Neural progenitor cell (in vitro differentiated cells): Measurements from ENCODE around the gene SUPT7L. TPM values are rescaled to one million over a fixed set of nuclear protein-coding genes. Genes with fewer than 3 reads are reported as not detected.

Source experiments
- DNase-seq: peaks from one replicate; pipeline ENCODE4 v3.0.0-alpha.2; 2016; ENCODE audit warnings: low spot score
- H2AFZ ChIP-seq: fragments of 200-600 bp; sonication (generic); replicated peaks from 2 replicates; pipeline ENCODE4 v1.6.1; 2016; ENCODE audit warnings: antibody characterized with exemption
- H3F3A ChIP-seq: fragments of 200-600 bp; sonication (generic); 2 replicates; pipeline ENCODE4 v1.6.1; 2016; ENCODE audit warnings: antibody characterized with exemption, low read depth
- H3K27ac ChIP-seq: fragments of 200-600 bp; sonication (generic); 2 replicates; pipeline ENCODE4 v1.5.1; 2016; ENCODE audit warnings: mild to moderate bottlenecking
- H3K27me3 ChIP-seq: fragments of 200-600 bp; sonication (generic); 2 replicates; pipeline ENCODE4 v1.6.1; 2016; ENCODE audit warnings: mild to moderate bottlenecking, moderate library complexity
- H3K36me3 ChIP-seq: fragments of 200-600 bp; sonication (generic); 2 replicates; pipeline ENCODE4 v1.5.1; 2016
- H3K4me1 ChIP-seq: fragments of 200-600 bp; sonication (generic); 2 replicates; pipeline ENCODE4 v1.6.1; 2016; ENCODE audit warnings: mixed run types
- H3K4me2 ChIP-seq: fragments of 200-600 bp; sonication (generic); 2 replicates; pipeline ENCODE4 v1.6.1; 2016
- H3K4me3 ChIP-seq: fragments of 200-600 bp; sonication (generic); 2 replicates; pipeline ENCODE4 v1.5.1; 2016
- H3K79me2 ChIP-seq: fragments of 200-600 bp; sonication (generic); 2 replicates; pipeline ENCODE4 v1.6.1; 2016; ENCODE audit warnings: low read depth
- H3K9ac ChIP-seq: fragments of 200-600 bp; sonication (generic); 2 replicates; pipeline ENCODE4 v1.6.1; 2016
- H3K9me3 ChIP-seq: fragments of 200-600 bp; sonication (generic); 2 replicates; pipeline ENCODE4 v1.5.1; 2016; ENCODE audit warnings: low read depth
- H4K20me1 ChIP-seq: fragments of 200-600 bp; sonication (generic); 2 replicates; pipeline ENCODE4 v1.6.1; 2016; ENCODE audit warnings: low read depth
- H3K27ac Mint-ChIP-seq: 3 replicates; pipeline ENCODE4 v1.8.0; 2021; ENCODE audit warnings: mixed read lengths
- H3K27me3 Mint-ChIP-seq: 2 replicates; pipeline ENCODE4 v1.8.0; 2022; ENCODE audit warnings: low read depth, mild to moderate bottlenecking, inconsistent platforms, moderate library complexity, mixed read lengths; ENCODE audit not compliant: insufficient read depth
- H3K36me3 Mint-ChIP-seq: 3 replicates; pipeline ENCODE4 v1.8.0; 2021; ENCODE audit warnings: mixed read lengths
- H3K4me1 Mint-ChIP-seq: 3 replicates; pipeline ENCODE4 v1.8.0; 2021; ENCODE audit warnings: mixed read lengths
- H3K4me3 Mint-ChIP-seq: 3 replicates; pipeline ENCODE4 v1.8.0; 2021; ENCODE audit warnings: mild to moderate bottlenecking, moderate library complexity, mixed read lengths
- H3K9me3 Mint-ChIP-seq: 3 replicates; pipeline ENCODE4 v1.8.0; 2020; ENCODE audit warnings: mixed read lengths
- EZH2 ChIP-seq: fragments of 200-600 bp; sonication (generic); IDR thresholded peaks from 2 replicates; pipeline ENCODE4 v1.6.1; 2017; ENCODE audit warnings: antibody characterized with exemption, mild to moderate bottlenecking, moderate library complexity
- EZH2phosphoT487 ChIP-seq: fragments of 200-600 bp; sonication (generic); IDR thresholded peaks from 2 replicates; pipeline ENCODE4 v1.6.1; 2017; ENCODE audit warnings: antibody characterized with exemption
- total RNA-seq: library from RNA; depleted of rRNA; stranded (reverse); fragments of >200 nt; gene quantifications from 2 replicates; pipeline ENCODE4 v1.2.3, GENCODE V29; 2015; ENCODE audit warnings: low replicate concordance
- TF ChIP-seq, protein P1 (sequence below): fragments of 200-600 bp; sonication (generic); IDR thresholded peaks from 2 replicates; pipeline ENCODE4 v1.5.1; 2017; ENCODE audit warnings: antibody characterized with exemption, mild to moderate bottlenecking

SUPT7L gene
- total RNA-seq, 1 donor from 2014 or later, result 43.5 TPM

DNA sequence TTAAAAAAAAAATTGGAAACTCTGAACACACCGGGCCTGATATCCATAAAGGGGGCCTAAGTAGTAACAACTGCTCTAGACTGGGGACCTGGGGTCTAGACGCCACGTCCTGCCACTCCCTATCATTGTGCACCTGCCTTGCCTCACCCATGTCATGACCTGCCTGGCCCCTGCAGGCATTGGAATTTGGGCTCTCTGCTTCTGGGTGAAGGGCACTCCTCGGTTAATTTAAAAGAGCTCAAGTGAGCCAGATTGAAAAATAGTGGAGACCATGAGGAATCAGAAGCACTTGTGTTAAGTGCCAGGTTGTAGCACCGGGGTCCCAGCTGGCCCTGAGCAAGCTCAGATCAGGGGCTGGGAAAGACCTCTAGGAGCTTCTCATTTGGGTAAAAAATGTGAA, 48.4 kb upstream of the SUPT7L start:
- DNase-seq, result no peak
- peaks cover 11% of the 10 kb centered on the region for H3K27me3 Mint-ChIP-seq
- Histone ChIP-seq H3K27ac (no peak overlapping the region), H3K79me2 (no peaks in the 10 kb centered on the region), H2AFZ (no peak overlapping the region), H4K20me1 (no peaks in the 10 kb centered on the region), H3K4me3 (no peak overlapping the region), H3F3A (peaks cover 6% of the 10 kb centered on the region), H3K4me1 (peaks cover 8% of the 10 kb centered on the region), H3K4me2 (no peak overlapping the region), H3K36me3 (no peaks in the 10 kb centered on the region), H3K9ac (no peak overlapping the region), H3K27me3 (peaks cover 15% of the 10 kb centered on the region), H3K9me3 (no peaks in the 10 kb centered on the region)
- no peak overlapping the region for H3K27ac Mint-ChIP-seq
- TF ChIP-seq EZH2phosphoT487 (no peak), EZH2 (no peak)
- TF ChIP-seq, protein P1, sequence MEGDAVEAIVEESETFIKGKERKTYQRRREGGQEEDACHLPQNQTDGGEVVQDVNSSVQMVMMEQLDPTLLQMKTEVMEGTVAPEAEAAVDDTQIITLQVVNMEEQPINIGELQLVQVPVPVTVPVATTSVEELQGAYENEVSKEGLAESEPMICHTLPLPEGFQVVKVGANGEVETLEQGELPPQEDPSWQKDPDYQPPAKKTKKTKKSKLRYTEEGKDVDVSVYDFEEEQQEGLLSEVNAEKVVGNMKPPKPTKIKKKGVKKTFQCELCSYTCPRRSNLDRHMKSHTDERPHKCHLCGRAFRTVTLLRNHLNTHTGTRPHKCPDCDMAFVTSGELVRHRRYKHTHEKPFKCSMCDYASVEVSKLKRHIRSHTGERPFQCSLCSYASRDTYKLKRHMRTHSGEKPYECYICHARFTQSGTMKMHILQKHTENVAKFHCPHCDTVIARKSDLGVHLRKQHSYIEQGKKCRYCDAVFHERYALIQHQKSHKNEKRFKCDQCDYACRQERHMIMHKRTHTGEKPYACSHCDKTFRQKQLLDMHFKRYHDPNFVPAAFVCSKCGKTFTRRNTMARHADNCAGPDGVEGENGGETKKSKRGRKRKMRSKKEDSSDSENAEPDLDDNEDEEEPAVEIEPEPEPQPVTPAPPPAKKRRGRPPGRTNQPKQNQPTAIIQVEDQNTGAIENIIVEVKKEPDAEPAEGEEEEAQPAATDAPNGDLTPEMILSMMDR, result no peak
- no peak overlapping the region for H3K4me3 Mint-ChIP-seq
- H3K36me3 Mint-ChIP-seq, result no peaks in the 10 kb centered on the region
- no peaks in the 10 kb centered on the region for H3K9me3 Mint-ChIP-seq
- H3K4me1 Mint-ChIP-seq, result peaks cover 14% of the 10 kb centered on the region

DNA sequence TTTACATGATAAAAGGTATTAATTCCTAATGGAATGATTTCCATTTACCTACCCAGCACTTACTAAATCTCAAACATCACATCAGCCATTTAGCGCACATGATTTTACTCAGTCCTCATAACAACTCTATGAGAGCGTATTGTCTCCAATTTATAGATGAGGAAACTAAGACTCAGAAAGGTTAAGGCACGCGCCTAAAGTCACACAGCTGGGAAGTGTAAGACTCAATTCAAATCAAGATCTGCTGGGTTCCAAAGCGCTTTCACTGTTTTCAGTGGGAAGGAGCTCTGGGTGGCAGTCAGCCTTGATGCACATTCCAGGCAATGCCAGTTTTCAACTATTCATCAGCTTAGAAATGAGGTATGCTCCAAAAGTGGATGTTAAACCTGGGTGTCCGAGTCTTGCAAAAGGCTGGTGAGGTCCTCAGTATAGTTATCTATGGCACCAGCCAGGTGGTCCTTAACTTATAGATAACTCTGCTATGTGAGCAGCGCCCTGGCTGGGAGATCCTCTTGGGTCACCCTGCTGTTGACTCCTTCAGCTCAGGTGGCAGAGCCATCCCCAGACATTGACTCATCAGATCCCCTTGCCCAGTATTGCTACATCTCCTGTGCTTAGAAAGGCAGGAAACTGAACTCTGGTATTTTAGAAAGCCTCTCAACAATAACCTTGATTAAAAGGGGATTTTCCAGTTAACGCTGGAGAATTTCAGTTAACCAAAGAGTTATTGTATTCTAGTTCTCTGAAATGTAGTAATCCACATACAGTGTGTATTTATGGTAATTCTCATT, 47.4 kb upstream of the SUPT7L start:
- Histone ChIP-seq H3K4me3 (no peak overlapping the region), H3F3A (no peaks in the 10 kb centered on the region), H3K9ac (no peak overlapping the region), H3K9me3 (no peaks in the 10 kb centered on the region), H4K20me1 (no peaks in the 10 kb centered on the region), H3K4me1 (no peaks in the 10 kb centered on the region), H3K79me2 (no peaks in the 10 kb centered on the region), H3K27ac (no peak overlapping the region), H3K27me3 (peaks cover 7% of the 10 kb centered on the region), H3K36me3 (no peaks in the 10 kb centered on the region), H3K4me2 (no peak overlapping the region), H2AFZ (no peak overlapping the region)
- Mint-ChIP-seq H3K27ac (no peak overlapping the region), H3K36me3 (no peaks in the 10 kb centered on the region), H3K9me3 (no peaks in the 10 kb centered on the region), H3K27me3 (peaks cover 7% of the 10 kb centered on the region), H3K4me1 (peaks cover 9% of the 10 kb centered on the region), H3K4me3 (no peak overlapping the region)
- TF ChIP-seq EZH2phosphoT487, result no peak
- TF ChIP-seq, protein P1, result no peak
- DNase-seq, result no peak

DNA sequence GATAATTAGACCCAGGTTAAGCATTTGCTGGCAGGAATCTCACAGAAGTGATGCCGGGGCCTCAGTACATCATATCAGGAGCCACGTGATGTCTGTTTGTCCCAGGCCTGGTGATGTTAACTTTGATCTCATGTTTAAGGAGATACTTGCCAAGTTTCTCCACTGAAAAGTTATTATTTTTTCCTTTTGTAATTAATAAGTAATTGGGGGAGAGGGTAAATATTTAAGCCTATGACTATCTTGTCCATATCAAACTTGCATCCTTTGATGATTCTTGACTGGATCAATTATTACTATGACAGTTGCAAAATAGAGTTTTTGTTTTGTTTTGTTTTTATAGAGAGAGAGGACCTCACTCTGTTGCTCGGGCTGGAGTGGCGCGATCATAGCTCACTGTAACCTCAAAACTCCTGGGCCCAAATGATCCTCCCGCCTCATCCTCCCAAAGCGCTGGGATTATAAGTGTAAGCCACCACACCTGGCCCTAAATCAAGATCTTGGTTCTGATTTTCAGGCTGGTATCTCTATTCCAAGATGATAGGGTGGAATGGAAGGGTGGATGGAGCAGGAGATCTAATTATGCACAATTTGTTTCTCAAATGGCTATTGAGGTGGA, 46.7 kb upstream of the SUPT7L start:
- no peak for DNase-seq
- TF ChIP-seq EZH2 (no peak), EZH2phosphoT487 (no peak)
- TF ChIP-seq, protein P1, result no peak
- Histone ChIP-seq H3K9ac (no peak overlapping the region), H3F3A (no peaks in the 10 kb centered on the region), H3K4me1 (no peaks in the 10 kb centered on the region), H3K79me2 (no peaks in the 10 kb centered on the region), H3K27ac (no peak overlapping the region), H3K4me3 (no peak overlapping the region), H3K36me3 (no peaks in the 10 kb centered on the region), H3K9me3 (no peaks in the 10 kb centered on the region), H3K4me2 (no peak overlapping the region), H4K20me1 (no peaks in the 10 kb centered on the region), H2AFZ (no peak overlapping the region), H3K27me3 (peaks cover 7% of the 10 kb centered on the region)
- Mint-ChIP-seq H3K27ac (no peak overlapping the region), H3K4me3 (no peak overlapping the region), H3K27me3 (peaks cover 6% of the 10 kb centered on the region), H3K36me3 (no peaks in the 10 kb centered on the region), H3K4me1 (peaks cover 9% of the 10 kb centered on the region), H3K9me3 (no peaks in the 10 kb centered on the region)
